OCI-LY3 (cell line): ENCODE data around the gene PERCC1.

ENCODE experiments used
- CTCF ChIP-seq: fragments of 200-600, 300-600 bp; sonication (generic); IDR thresholded peaks from 2 replicates; pipeline ENCODE4 v1.5.1; 2014; ENCODE audit warnings: antibody characterized with exemption, low read length, low read depth
- EZH2phosphoT487 ChIP-seq: fragments of 200-600 bp; shearing (Covaris generic); IDR thresholded peaks from 2 replicates; pipeline ENCODE4 v1.6.1; 2018; ENCODE audit warnings: antibody characterized with exemption, mixed run types, low read depth

DNA sequence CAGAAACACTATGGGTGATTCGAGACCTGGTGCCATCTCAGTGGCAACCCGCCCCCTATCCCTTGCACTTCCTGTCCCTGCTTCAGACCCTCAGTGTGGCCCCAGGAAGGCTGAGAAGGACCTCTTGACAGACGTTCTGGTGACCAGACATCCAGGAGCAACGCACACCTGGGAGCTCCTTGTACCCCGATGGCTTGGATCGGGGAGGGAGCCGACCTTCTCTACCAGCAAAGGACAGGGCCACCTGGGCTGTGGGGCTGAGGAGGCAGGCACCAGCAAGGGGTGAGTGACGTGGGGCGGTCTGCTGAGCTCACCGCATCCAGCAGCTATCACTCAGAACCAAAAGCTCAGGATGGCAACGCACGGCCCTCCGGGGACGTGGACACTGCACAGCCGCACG lies 43.5 kb upstream of the PERCC1 start:
- no peak for TF ChIP-seq CTCF
- no peak for TF ChIP-seq EZH2phosphoT487
